Heart left ventricle (tissue), 16 donors: Measurements from ENCODE around the gene MPO. TPM values are rescaled to one million over a fixed set of nuclear protein-coding genes. Genes with fewer than 3 reads are reported as not detected.
A peak's percentile ranks its signal among the peaks of the same experiment; 100 is the strongest.

ENCODE experiments used
- ATAC-seq, 4 donors: fragments of 200-7000 bp; cut with Tn5 transposase; one replicate each; pipeline ENCODE4 v1.9.1; 2020 to 2022; ENCODE audit warnings: moderate library complexity in 4 of 4, mild to moderate bottlenecking in 3 of 4, moderate number of reproducible peaks in 1 of 4
- DNase-seq, 5 donors: peaks; one replicate each; pipeline ENCODE4 v3.0.0-alpha.2; 2020
- H3K27ac ChIP-seq, 12 donors: fragments of 200-600 bp; sonication (generic) in 4 of 12; one replicate each; pipeline versions ENCODE4 v1.5.0 to v1.8.0; 2016 to 2022; ENCODE audit warnings: mild to moderate bottlenecking in 2 of 12
- H3K27me3 ChIP-seq, 9 donors: fragments of 200-600 bp; sonication (generic) in 2 of 9; one replicate each; pipeline versions ENCODE4 v1.5.1 to v1.8.0; 2016 to 2022; ENCODE audit warnings: mild to moderate bottlenecking in 3 of 9
- H3K36me3 ChIP-seq, 9 donors: fragments of 200-600 bp; sonication (generic) in 2 of 9; one replicate each; pipeline versions ENCODE4 v1.5.0 to v1.8.0; 2018 to 2022; ENCODE audit warnings: mild to moderate bottlenecking in 2 of 9
- H3K4me1 ChIP-seq, 12 donors: fragments of 200-600 bp; sonication (generic) in 4 of 12; one replicate each; pipeline versions ENCODE4 v1.5.0 to v1.8.0; 2016 to 2022; ENCODE audit warnings: mild to moderate bottlenecking in 3 of 12
- H3K4me3 ChIP-seq, 12 donors: fragments of 200-600 bp; sonication (generic) in 4 of 12; one replicate each; pipeline versions ENCODE4 v1.5.0 to v1.8.0; 2017 to 2022; ENCODE audit warnings: mild to moderate bottlenecking in 9 of 12, moderate library complexity in 4 of 12
- H3K9me3 ChIP-seq, 12 donors: fragments of 200-600 bp; sonication (generic) in 4 of 12; one replicate each; pipeline versions ENCODE4 v1.5.0 to v1.8.0; 2016 to 2022; ENCODE audit warnings: mild to moderate bottlenecking in 1 of 12
- CTCF ChIP-seq, 12 donors: fragments of 200-600 bp; sonication (generic) in 4 of 12; IDR thresholded peaks; one replicate each; pipeline versions ENCODE4 v1.5.0 to v1.8.0; 2018 to 2022; ENCODE audit warnings: antibody characterized with exemption in 12 of 12, mild to moderate bottlenecking in 5 of 12
- POLR2A ChIP-seq, 2 donors: fragments of 450-650 bp; IDR thresholded peaks; one replicate each; pipeline ENCODE4 v1.6.1; 2017; ENCODE audit warnings: antibody characterized with exemption in 2 of 2, mild to moderate bottlenecking in 2 of 2, moderate library complexity in 2 of 2
- WGBS, 4 donors: extraction: QIAGEN DNeasy Blood & Tissue Kit in 2 of 4; methylation state at CpG; one replicate each; pipeline versions ENCODE4 v1.1.5 to v1.1.7; 2013 to 2018; 5-methylcytosine and 5-hydroxymethylcytosine counted together
- intact Hi-C, 10 donors: fragments of 100-400 bp; cut with DNase I; formaldehyde crosslinking; loops; one replicate each; pipeline versions ENCODE4 v1.11.1 to v1.14.2; 2022
- polyA plus RNA-seq, 2 donors: library from polyadenylated mRNA; stranded (reverse); fragments of 200-250 nt; gene quantifications; one replicate each; pipeline ENCODE4 v1.2.3, GENCODE V29; 2013
- total RNA-seq, 9 donors: library from RNA; depleted of rRNA in 2 of 9; stranded (reverse); fragments of >200 nt in 2 of 9; fragmentation: NEBNext Ultra II Directional in 3 of 9; extraction: Animal tissue kit (Norgen Biotek cat#: 25700) in 3 of 9; gene quantifications; one replicate each; pipeline versions ENCODE4 v1.1.0 to v1.2.4, GENCODE V29; 2016 to 2023
- donor health status: ischemic (EF 13 %, LVEDD 7.1; RV severe dilation, severe dysfunction).
- donor health status: healthy with polysubstance abuse.
- donor health status: DM: no; HTN: yes; CAD: no.
- donor health status: DM: no; HTN: no; CAD: no.
- donor health status: ischemic (EF 25% LVEDD 6.9; RV normal size, moderate dysfunction).
- donor health status: ischemic (EF 25% LVEDD 5.7; RV mildly dilated, moderate dysfunction).
- donor health status: healthy.
- donor health status: DM: yes; HTN: yes; CAD: no.
- donor health status: ischemic (EF 35%, LVEDD 5.7; RV mildly dilated, moderate dysfunction).
- donor health status: nonischemic (EF 11% LVEDD 7.7; RV severe dilation, severe dysfunction).
- donor health status: DM: yes; HTN: yes; CAD: no.
- donor health status: PGD.
- donor health status: ischemic (EF 29% LVEDD 5.4; RV normal size, mild dysfunction).
- donor health status: nonischemic (EF 23%, LVEDD 6.1; RV moderate dilation, normal function).

MPO gene
- total and polyA plus RNA-seq, 11 donors, result 0.11 to 2.8 (median 0.31) TPM; not detected in 4

- H3K27me3 ChIP-seq, result peaks cover 0 to 22% (median 6%) of the 10 kb centered on the region in 9 donors
- H3K9me3 ChIP-seq, result no peaks in the 10 kb centered on the region
- peak overlapping the region in 1 of 12 donors; percentile 15 for H3K27ac ChIP-seq
- no peaks in the 10 kb centered on the region for H3K36me3 ChIP-seq
- ATAC-seq, result peak; percentile 45 to 89 (median 80)
- no peak for TF ChIP-seq CTCF (IDR thresholded peaks at IDR 0.05)
- no peak for TF ChIP-seq POLR2A (IDR thresholded peaks at IDR 0.05)
- peak overlapping the region in 9 of 12 donors; percentile 19 to 52 (median 32) for H3K4me3 ChIP-seq
- DNase-seq, result peak in 4 of 5 donors; percentile 33 to 79 (median 68)
- peaks cover 0 to 15% (median 1%) of the 10 kb centered on the region in 12 donors for H3K4me1 ChIP-seq
- intact Hi-C loops, result loop anchor here in 1 of 10 donors (10.0 kb wide), 1 partner anchor 166 kb away; no protein-coding TSS in a partner anchor
- whole genome bisulfite sequencing, 4 donors, result 17 to 42% (median 34%) methylated on average over 2 to 5 of the region's 5 CpGs
These were observed 2.1 kb downstream of the MPO start for GRCh38 chr17:58278661-58279015.

GRCh38 chr17:58277802-58278595, 2.7 kb downstream of the MPO start:
- H3K36me3 ChIP-seq, result no peaks in the 10 kb centered on the region
- no peak for DNase-seq
- WGBS, 4 donors, result 88 to 93% (median 89%) methylated on average over 36 of the region's 36 CpGs
- intact Hi-C loops, result loop anchor here in 1 of 10 donors (10.0 kb wide), 1 partner anchor 167 kb away; no protein-coding TSS in a partner anchor
- H3K9me3 ChIP-seq, result no peaks in the 10 kb centered on the region
- no peak for ATAC-seq
- peaks cover 0 to 22% (median 6%) of the 10 kb centered on the region in 9 donors for H3K27me3 ChIP-seq
- TF ChIP-seq POLR2A (IDR thresholded peaks at IDR 0.05) (no peak), CTCF (IDR thresholded peaks at IDR 0.05) (no peak)
- H3K27ac ChIP-seq, result no peak overlapping the region
- H3K4me1 ChIP-seq, result peaks cover 0 to 15% (median 1%) of the 10 kb centered on the region in 12 donors
- H3K4me3 ChIP-seq, result peak overlapping the region in 1 of 12 donors; percentile 17

GRCh38 chr17:58277107-58277801, 3.5 kb downstream of the MPO start:
- intact Hi-C loops, result loop anchor here in 1 of 10 donors (10.0 kb wide), 1 partner anchor 168 kb away; no protein-coding TSS in a partner anchor
- Histone ChIP-seq H3K9me3 (no peaks in the 10 kb centered on the region), H3K36me3 (no peaks in the 10 kb centered on the region), H3K4me1 (peaks cover 0 to 15% (median 1%) of the 10 kb centered on the region in 12 donors), H3K27ac (no peak overlapping the region), H3K27me3 (peaks cover 0 to 22% (median 6%) of the 10 kb centered on the region in 9 donors), H3K4me3 (no peak overlapping the region)
- 69 to 71% (median 69%) methylated on average over 5 of the region's 5 CpGs for WGBS, 4 donors
- DNase-seq (no peak), ATAC-seq (no peak)
- TF ChIP-seq CTCF (IDR thresholded peaks at IDR 0.05), result peak in 8 of 12 donors; percentile 15 to 49 (median 28)
- no peak for TF ChIP-seq POLR2A (IDR thresholded peaks at IDR 0.05)

GRCh38 chr17:58276423-58276822, 4.3 kb downstream of the MPO start:
- peaks cover 0 to 22% (median 6%) of the 10 kb centered on the region in 9 donors for H3K27me3 ChIP-seq
- no peak overlapping the region for H3K4me3 ChIP-seq
- WGBS, 4 donors, result 47 to 62% (median 50%) methylated on average over 2 of the region's 2 CpGs
- intact Hi-C loops, result loop anchor here in 1 of 10 donors (10.0 kb wide), 1 partner anchor 168 kb away; no protein-coding TSS in a partner anchor
- ATAC-seq (no peak), DNase-seq (no peak)
- H3K36me3 ChIP-seq, result no peaks in the 10 kb centered on the region
- peaks cover 0 to 15% (median 1%) of the 10 kb centered on the region in 12 donors for H3K4me1 ChIP-seq
- TF ChIP-seq POLR2A (IDR thresholded peaks at IDR 0.05) (no peak), CTCF (IDR thresholded peaks at IDR 0.05) (no peak)
- H3K27ac ChIP-seq, result no peak overlapping the region
- no peaks in the 10 kb centered on the region for H3K9me3 ChIP-seq
